Choroid plexus epithelial cell (primary cell): ENCODE measurements around the gene TMEM260.
"Not testable (repeated sequence)": the region's sequence is repeated elsewhere in the genome, so short reads cannot be mapped to it uniquely, and the experiment has no call there.

Experiments
- DNase-seq: peaks from one replicate; pipeline ENCODE4 v3.0.0-alpha.2; 2010; ENCODE audit warnings: low read depth
- H3K4me3 ChIP-seq: 2 replicates; pipeline ENCODE4 v1.5.1; 2011; ENCODE audit warnings: low read depth, mild to moderate bottlenecking, control low read depth, low read length, moderate library complexity
- TF ChIP-seq, protein P1 (sequence below): conservative IDR thresholded peaks from 2 replicates; pipeline ENCODE4 v1.5.1; 2011; ENCODE audit warnings: low read depth, mild to moderate bottlenecking, control low read depth, inconsistent platforms, low read length, moderate library complexity

TMEM260 gene

GRCh38 chr14:56666294-56666693 lies 86.7 kb downstream of the TMEM260 start:
- TF ChIP-seq, protein P1, sequence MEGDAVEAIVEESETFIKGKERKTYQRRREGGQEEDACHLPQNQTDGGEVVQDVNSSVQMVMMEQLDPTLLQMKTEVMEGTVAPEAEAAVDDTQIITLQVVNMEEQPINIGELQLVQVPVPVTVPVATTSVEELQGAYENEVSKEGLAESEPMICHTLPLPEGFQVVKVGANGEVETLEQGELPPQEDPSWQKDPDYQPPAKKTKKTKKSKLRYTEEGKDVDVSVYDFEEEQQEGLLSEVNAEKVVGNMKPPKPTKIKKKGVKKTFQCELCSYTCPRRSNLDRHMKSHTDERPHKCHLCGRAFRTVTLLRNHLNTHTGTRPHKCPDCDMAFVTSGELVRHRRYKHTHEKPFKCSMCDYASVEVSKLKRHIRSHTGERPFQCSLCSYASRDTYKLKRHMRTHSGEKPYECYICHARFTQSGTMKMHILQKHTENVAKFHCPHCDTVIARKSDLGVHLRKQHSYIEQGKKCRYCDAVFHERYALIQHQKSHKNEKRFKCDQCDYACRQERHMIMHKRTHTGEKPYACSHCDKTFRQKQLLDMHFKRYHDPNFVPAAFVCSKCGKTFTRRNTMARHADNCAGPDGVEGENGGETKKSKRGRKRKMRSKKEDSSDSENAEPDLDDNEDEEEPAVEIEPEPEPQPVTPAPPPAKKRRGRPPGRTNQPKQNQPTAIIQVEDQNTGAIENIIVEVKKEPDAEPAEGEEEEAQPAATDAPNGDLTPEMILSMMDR: no peak
- DNase-seq: no peak
- H3K4me3 ChIP-seq: no peak overlapping the region

- TF ChIP-seq, protein P1: no peak
- no peak overlapping the region for H3K4me3 ChIP-seq
- peak; percentile 81 for DNase-seq
Measured at GRCh38 chr14:56666716-56667115, 87.1 kb downstream of the TMEM260 start.

GRCh38 chr14:56667290-56667689 lies 87.7 kb downstream of the TMEM260 start:
- H3K4me3 ChIP-seq, DNase-seq: not testable (repeated sequence)

- no peak for DNase-seq
- TF ChIP-seq, protein P1: no peak
- H3K4me3 ChIP-seq: no peak overlapping the region
Measured at GRCh38 chr14:56676042-56676441, 96.4 kb downstream of the TMEM260 start.

DNA sequence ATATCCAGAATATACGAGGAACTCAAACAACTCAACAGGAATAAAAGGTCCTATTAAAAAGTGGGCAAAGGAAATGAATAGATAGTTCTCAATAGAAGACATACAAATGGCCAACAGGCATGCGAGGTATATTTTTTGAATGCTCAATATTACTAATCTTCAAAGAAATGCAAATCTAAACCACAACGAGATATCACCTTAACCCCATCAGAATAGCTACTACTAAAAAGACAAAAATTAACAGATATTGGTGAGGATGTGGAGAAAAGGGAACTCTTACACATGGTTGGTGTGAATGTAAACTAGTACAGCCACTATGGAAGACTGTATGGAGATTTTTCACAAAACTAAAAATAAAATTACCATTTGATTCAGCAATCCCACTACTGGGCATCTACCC lies 99.2 kb downstream of the TMEM260 start:
- TF ChIP-seq, protein P1: no peak
- no peak overlapping the region for H3K4me3 ChIP-seq
- DNase-seq: no peak

- DNase-seq: no peak
- TF ChIP-seq, protein P1: no peak
- no peak overlapping the region for H3K4me3 ChIP-seq
Measured at GRCh38 chr14:56686416-56686815, 106.8 kb downstream of the TMEM260 start.

DNA sequence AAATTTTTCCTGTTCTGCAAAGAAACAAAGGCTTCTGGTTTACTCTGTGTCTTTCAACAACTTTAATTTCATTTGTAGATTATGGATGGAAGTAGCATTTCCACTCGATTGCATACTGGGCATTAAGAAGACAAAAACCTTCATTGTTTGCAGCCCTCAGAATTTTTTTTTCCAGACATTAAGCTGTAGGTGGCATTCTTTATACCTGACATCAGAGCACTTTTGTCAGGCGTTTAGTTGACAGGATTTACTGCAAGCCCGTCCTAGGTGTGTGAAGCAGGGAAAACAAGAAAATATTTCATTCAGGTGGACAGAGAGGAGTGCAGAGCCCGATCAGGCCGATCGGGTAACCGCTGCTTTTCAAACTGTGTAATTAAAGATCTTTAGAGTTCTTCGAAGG lies 107.5 kb downstream of the TMEM260 start:
- H3K4me3 ChIP-seq: no peak overlapping the region
- DNase-seq: no peak
- TF ChIP-seq, protein P1: no peak

DNA sequence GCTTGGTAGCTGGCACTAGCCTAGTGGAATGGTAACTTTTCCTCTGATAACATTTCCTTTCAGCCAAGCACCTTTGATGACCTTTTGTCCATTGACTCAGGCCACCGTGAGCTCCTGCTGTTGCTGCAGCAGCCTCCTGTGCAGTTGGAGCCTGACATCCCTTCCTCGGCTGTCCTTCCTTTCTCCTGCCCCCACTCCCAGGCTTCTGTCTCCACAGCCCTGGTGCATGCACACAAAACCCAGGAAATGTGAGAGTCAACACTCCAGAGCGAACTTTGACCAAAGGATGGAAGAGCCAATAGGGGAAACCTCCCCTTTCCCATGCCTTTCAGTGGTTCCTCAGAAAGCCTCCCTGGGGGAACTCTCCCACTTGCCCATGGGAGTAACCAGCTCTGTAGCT lies 115.0 kb downstream of the TMEM260 start:
- TF ChIP-seq, protein P1: no peak
- H3K4me3 ChIP-seq: no peak overlapping the region
- no peak for DNase-seq

- DNase-seq, H3K4me3 ChIP-seq: not testable (repeated sequence)
Measured at GRCh38 chr14:56695216-56695615, 115.6 kb downstream of the TMEM260 start.
